Activated naive CD4-positive, alpha-beta T cell treated with anti-CD3 and anti-CD28 coated beads for 36 hours (primary cell): Measurements from ENCODE around the gene SAFB. TPM values are rescaled to one million over a fixed set of nuclear protein-coding genes. Genes with fewer than 3 reads are reported as not detected.

Source experiments
- total RNA-seq, 2 experiments: library from RNA; stranded (reverse); gene quantifications; one replicate each; pipeline ENCODE4 v1.2.3, GENCODE V29; 2021

Gene SAFB
- total RNA-seq, 2 experiments from 2014 or later: 120 to 129 TPM

Other genes with a start within 250 kb of the SAFB start
- gene ZNRF4, start 167.7 kb upstream of the SAFB start, total RNA-seq: not detected
- gene TINCR, start 55.1 kb upstream of the SAFB start, total RNA-seq: 1 to 10 TPM in 1 of 2 experiments, under 1 TPM in 1; 0.83 to 1.0 TPM
- gene SAFB2, start 307 bp upstream of the SAFB start, total RNA-seq: 100 to 1,000 TPM; 108 to 118 TPM
- 10 to 100 TPM; 43.3 to 44.8 TPM for gene MICOS13, start 57.4 kb downstream of the SAFB start, total RNA-seq
- 1 to 10 TPM; 2.6 to 3.0 TPM for gene HSD11B1L, start 57.9 kb downstream of the SAFB start, total RNA-seq
- 1,000 to 10,000 TPM; 1,916 to 2,003 TPM for gene RPL36, start 67.2 kb downstream of the SAFB start, total RNA-seq
- gene LONP1, start 97.1 kb downstream of the SAFB start, total RNA-seq: 100 to 1,000 TPM; 223 to 229 TPM
- gene CATSPERD, start 97.6 kb downstream of the SAFB start, total RNA-seq: not detected
- 1 to 10 TPM; 1.1 to 1.5 TPM for gene PRR22, start 161.7 kb downstream of the SAFB start, total RNA-seq
- 10 to 100 TPM; 43.1 to 45.2 TPM for gene DUS3L, start 168.1 kb downstream of the SAFB start, total RNA-seq
- gene NRTN, start 182.0 kb downstream of the SAFB start, total RNA-seq: under 1 TPM; 0.38 to 0.42 TPM
- gene FUT6, start 216.6 kb downstream of the SAFB start, total RNA-seq: not detected
- gene FUT3, start 228.4 kb downstream of the SAFB start, total RNA-seq: not detected
- gene FUT5, start 247.5 kb downstream of the SAFB start, total RNA-seq: under 1 TPM; 0.19 to 0.30 TPM